Karpas-422 (cell line): Measurements from ENCODE around the gene SCG3. TPM values are rescaled to one million over a fixed set of nuclear protein-coding genes. Genes with fewer than 3 reads are reported as not detected.

Experiments used
- DNase-seq: peaks from one replicate; pipeline ENCODE4 v3.0.0-alpha.2; 2015
- H2AFZ ChIP-seq: fragments of 200-600 bp; sonication (generic); 2 replicates; pipeline ENCODE4 v1.6.1; 2014; ENCODE audit warnings: antibody characterized with exemption, low read length, mixed read lengths
- H3K27ac ChIP-seq: fragments of 200-600 bp; sonication (generic); 2 replicates; pipeline ENCODE4 v1.5.1; 2014; ENCODE audit warnings: mild to moderate bottlenecking, low read length, moderate library complexity
- H3K27me3 ChIP-seq: fragments of 200-600 bp; sonication (generic); 2 replicates; pipeline ENCODE4 v1.6.1; 2014; ENCODE audit warnings: low read length, mixed read lengths
- H3K36me3 ChIP-seq: fragments of 200-600 bp; sonication (generic); 2 replicates; pipeline ENCODE4 v1.6.1; 2014; ENCODE audit warnings: low read length, mixed read lengths; ENCODE audit not compliant: insufficient read depth
- H3K4me1 ChIP-seq: fragments of 200-600 bp; sonication (generic); 2 replicates; pipeline ENCODE4 v1.6.1; 2014; ENCODE audit warnings: mild to moderate bottlenecking, low read length, mixed read lengths
- H3K4me2 ChIP-seq: fragments of 200-600 bp; sonication (generic); 2 replicates; pipeline ENCODE4 v1.6.1; 2014; ENCODE audit warnings: low read length, low read depth, mild to moderate bottlenecking; ENCODE audit not compliant: poor library complexity, severe bottlenecking
- H3K4me3 ChIP-seq: fragments of 200-600 bp; sonication (generic); 2 replicates; pipeline ENCODE4 v1.5.1; 2014; ENCODE audit warnings: mild to moderate bottlenecking, antibody characterized with exemption, low read length, mixed read lengths
- H3K79me2 ChIP-seq: fragments of 200-600 bp; sonication (generic); 2 replicates; pipeline ENCODE4 v1.6.1; 2014; ENCODE audit warnings: mild to moderate bottlenecking, low read length, mixed read lengths
- H3K9ac ChIP-seq: fragments of 200-600 bp; sonication (generic); 2 replicates; pipeline ENCODE4 v1.6.0; 2014; ENCODE audit warnings: low read length
- H3K9me2 ChIP-seq: fragments of 200-600 bp; sonication (generic), shearing (Covaris generic); replicated peaks from 2 replicates; pipeline ENCODE4 v1.6.0; 2014; ENCODE audit warnings: mild to moderate bottlenecking, low read length, moderate library complexity; ENCODE audit not compliant: insufficient read depth
- H3K9me3 ChIP-seq: fragments of 300-700, 200-600 bp; sonication (generic); 2 replicates; pipeline ENCODE4 v1.6.1; 2014; ENCODE audit warnings: low read length, mixed read lengths
- H4K20me1 ChIP-seq: fragments of 200-600 bp; sonication (generic); 2 replicates; pipeline ENCODE4 v1.6.1; 2014; ENCODE audit warnings: mild to moderate bottlenecking, antibody characterized with exemption, low read length, low read depth; ENCODE audit not compliant: insufficient read depth
- total RNA-seq: library from RNA; depleted of rRNA; stranded (reverse); fragments of >200 nt; shearing (Covaris generic); gene quantifications from 2 replicates; pipeline ENCODE4 v1.2.3, GENCODE V29; 2014; ENCODE audit warnings: low replicate concordance; rRNA removed

SCG3 gene
- total RNA-seq, 1 experiment from 2014 or later = not detected

DNA sequence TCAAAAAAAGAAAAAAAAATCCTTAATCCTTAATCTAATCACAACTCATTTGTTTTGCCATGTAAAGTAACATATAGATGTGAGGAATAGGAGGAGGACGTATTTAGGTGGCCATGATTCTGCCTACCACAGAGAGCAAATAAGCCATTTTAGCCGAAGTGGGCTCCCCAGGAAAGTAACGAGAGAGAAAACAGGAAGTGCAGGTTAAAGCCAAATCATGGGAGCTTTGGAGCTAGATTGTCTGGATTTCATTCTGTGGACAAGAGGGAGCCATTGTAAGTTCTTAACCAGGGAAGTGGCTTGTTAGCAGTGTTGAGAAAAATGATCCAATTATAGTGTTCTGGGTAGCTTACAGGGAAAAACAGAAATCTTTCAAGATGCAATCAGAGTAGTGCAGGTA, 79.5 kb downstream of the SCG3 start:
- H3K9me2 ChIP-seq = no peaks in the 10 kb centered on the region
- no peaks in the 10 kb centered on the region for H3K36me3 ChIP-seq
- H4K20me1 ChIP-seq = no peaks in the 10 kb centered on the region
- H2AFZ ChIP-seq = no peak overlapping the region
- no peak for DNase-seq
- H3K4me1 ChIP-seq = no peaks in the 10 kb centered on the region
- H3K79me2 ChIP-seq = no peaks in the 10 kb centered on the region
- no peaks in the 10 kb centered on the region for H3K9me3 ChIP-seq
- no peak overlapping the region for H3K9ac ChIP-seq
- H3K27me3 ChIP-seq = no peaks in the 10 kb centered on the region
- H3K4me3 ChIP-seq = no peak overlapping the region
- no peak overlapping the region for H3K27ac ChIP-seq
- H3K4me2 ChIP-seq = no peak overlapping the region

DNA sequence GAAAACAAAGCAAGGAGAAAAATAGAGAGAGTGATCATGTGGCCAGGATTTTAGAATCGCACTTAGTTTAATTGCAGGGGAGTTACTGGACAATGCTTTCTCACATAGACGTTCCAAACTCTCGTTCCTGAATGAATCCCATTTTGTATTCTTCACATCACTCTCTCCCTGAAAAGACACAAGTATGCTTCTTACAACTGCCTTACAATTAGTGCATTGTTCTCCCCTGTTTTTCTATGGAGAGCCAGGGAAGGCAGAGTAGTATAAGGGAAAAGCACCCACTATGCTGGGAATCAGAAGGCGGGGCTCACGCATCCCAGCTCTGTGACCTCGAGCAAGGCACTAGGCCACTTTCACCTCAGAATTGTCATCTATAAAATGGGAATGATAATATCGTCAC, 84.4 kb downstream of the SCG3 start:
- no peaks in the 10 kb centered on the region for H3K9me3 ChIP-seq
- H3K79me2 ChIP-seq = no peaks in the 10 kb centered on the region
- H3K4me2 ChIP-seq = no peak overlapping the region
- no peaks in the 10 kb centered on the region for H3K36me3 ChIP-seq
- no peaks in the 10 kb centered on the region for H4K20me1 ChIP-seq
- no peaks in the 10 kb centered on the region for H3K27me3 ChIP-seq
- no peak overlapping the region for H3K9ac ChIP-seq
- no peaks in the 10 kb centered on the region for H3K9me2 ChIP-seq
- no peaks in the 10 kb centered on the region for H3K4me1 ChIP-seq
- no peak overlapping the region for H2AFZ ChIP-seq
- no peak for DNase-seq
- no peak overlapping the region for H3K27ac ChIP-seq
- no peak overlapping the region for H3K4me3 ChIP-seq

DNA sequence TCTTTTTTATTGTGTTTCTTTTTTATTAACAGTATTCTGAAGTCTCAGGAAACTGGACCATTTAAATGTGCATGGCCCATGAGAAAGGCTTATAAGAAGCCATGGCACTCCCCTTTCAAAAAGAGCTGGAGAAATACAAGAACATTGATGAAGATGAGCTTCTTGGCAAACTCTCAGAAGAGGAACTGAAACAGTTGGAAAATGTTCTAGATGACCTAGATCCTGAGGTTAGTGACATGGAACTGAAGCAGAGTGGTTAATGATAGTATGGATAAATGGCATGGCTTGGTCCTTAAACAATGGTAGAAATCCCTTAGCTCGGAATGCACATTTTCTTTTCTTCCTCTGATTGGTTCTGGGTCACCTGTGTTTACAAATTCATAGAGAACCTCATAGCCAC, 85.0 kb downstream of the SCG3 start:
- Histone ChIP-seq H3K4me3 (no peak overlapping the region), H3K27me3 (no peaks in the 10 kb centered on the region), H3K36me3 (no peaks in the 10 kb centered on the region), H3K27ac (no peak overlapping the region), H3K4me1 (no peaks in the 10 kb centered on the region), H3K9me3 (no peaks in the 10 kb centered on the region), H2AFZ (no peak overlapping the region), H3K9ac (no peak overlapping the region), H4K20me1 (no peaks in the 10 kb centered on the region), H3K79me2 (no peaks in the 10 kb centered on the region), H3K4me2 (no peak overlapping the region), H3K9me2 (no peaks in the 10 kb centered on the region)
- no peak for DNase-seq

DNA sequence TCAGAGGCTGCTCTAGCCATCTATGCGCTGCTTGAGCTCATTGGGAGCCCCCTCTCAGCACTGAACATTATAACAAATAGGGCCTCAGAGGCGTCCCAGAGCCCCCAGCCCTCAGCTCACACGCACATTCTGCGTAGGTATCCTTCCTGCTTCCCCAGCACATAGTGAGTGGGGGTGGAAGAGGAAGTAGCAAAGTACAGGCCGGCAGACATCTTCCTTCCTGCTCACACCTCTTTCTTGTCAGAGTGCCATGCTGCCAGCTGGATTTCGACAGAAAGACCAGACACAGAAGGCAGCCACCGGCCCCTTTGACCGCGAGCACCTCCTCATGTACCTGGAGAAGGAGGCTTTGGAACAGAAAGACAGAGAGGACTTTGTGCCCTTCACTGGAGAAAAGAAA, 86.7 kb downstream of the SCG3 start:
- H3K9me3 ChIP-seq = no peaks in the 10 kb centered on the region
- no peak overlapping the region for H3K27ac ChIP-seq
- H3K36me3 ChIP-seq = no peaks in the 10 kb centered on the region
- H3K27me3 ChIP-seq = no peaks in the 10 kb centered on the region
- H4K20me1 ChIP-seq = no peaks in the 10 kb centered on the region
- no peaks in the 10 kb centered on the region for H3K4me1 ChIP-seq
- no peak overlapping the region for H3K4me2 ChIP-seq
- no peak overlapping the region for H3K4me3 ChIP-seq
- no peak overlapping the region for H2AFZ ChIP-seq
- no peak overlapping the region for H3K9ac ChIP-seq
- H3K9me2 ChIP-seq = no peaks in the 10 kb centered on the region
- H3K79me2 ChIP-seq = no peaks in the 10 kb centered on the region
- no peak for DNase-seq

Other genes with a start within 250 kb of the SCG3 start
- 3.2 and 17.8 TPM in 2 replicates for gene DMXL2, start 58.7 kb upstream of the SCG3 start, total RNA-seq
- gene LYSMD2, start 56.2 kb downstream of the SCG3 start, total RNA-seq = 3.4 and 5.4 TPM in 2 replicates
- gene TMOD2, start 70.1 kb downstream of the SCG3 start, total RNA-seq = 0.72 and 2.6 TPM in 2 replicates
- 6.9 and 13.7 TPM in 2 replicates for gene TMOD3, start 148.2 kb downstream of the SCG3 start, total RNA-seq